Ovary (tissue), 9 donors: ENCODE results near the gene RNF146. TPM values are rescaled to one million over a fixed set of nuclear protein-coding genes. Genes with fewer than 3 reads are reported as not detected.
"Not testable (repeated sequence)": the region's sequence is repeated elsewhere in the genome, so short reads cannot be mapped to it uniquely, and the experiment has no call there.

Source experiments
- DNase-seq, 5 donors: peaks; one replicate each; pipeline ENCODE4 v3.0.0-alpha.2; 2019 to 2020
- H3K27ac ChIP-seq, 2 donors: fragments of 200-600 bp; one replicate each; pipeline versions ENCODE4 v1.5.1 to v1.8.0; 2019 to 2022
- H3K27me3 ChIP-seq: fragments of 200-600 bp; one replicate; pipeline ENCODE4 v1.8.0; 2022
- H3K36me3 ChIP-seq: fragments of 200-600 bp; sonication (generic); one replicate; pipeline ENCODE4 v1.5.1; 2019
- H3K4me1 ChIP-seq: one replicate; pipeline ENCODE4 v1.8.1; 2013; ENCODE audit warnings: mild to moderate bottlenecking, moderate library complexity; ENCODE audit not compliant: insufficient read depth
- H3K4me3 ChIP-seq: fragments of 200-600 bp; sonication (generic); one replicate; pipeline ENCODE4 v1.5.1; 2017
- H3K9me3 ChIP-seq, 2 donors: fragments of 200-600 bp in 1 of 2; sonication (generic) in 1 of 2; one replicate each; pipeline versions ENCODE4 v1.5.1 to v1.8.1; 2013 to 2019; ENCODE audit warnings: mild to moderate bottlenecking in 1 of 2, moderate library complexity in 1 of 2
- EP300 ChIP-seq: sonication (generic); formaldehyde crosslinking; IDR thresholded peaks from one replicate; pipeline ENCODE4 v1.6.1; 2017; ENCODE audit warnings: antibody characterized with exemption
- POLR2A ChIP-seq: fragments of 450-650 bp; IDR thresholded peaks from one replicate; pipeline ENCODE4 v1.6.1; 2017; ENCODE audit warnings: antibody characterized with exemption, mild to moderate bottlenecking, moderate library complexity
- WGBS, 3 donors: extraction: QIAGEN DNeasy Blood & Tissue Kit in 1 of 3; methylation state at CpG; one replicate each; pipeline versions ENCODE4 v1.1.5 to v1.1.7; 2013 to 2017; 5-methylcytosine and 5-hydroxymethylcytosine counted together
- intact Hi-C, 4 donors: fragments of 100-400 bp; cut with DNase I; formaldehyde crosslinking; loops; one replicate each; pipeline versions ENCODE4 v1.11.0 to v1.15.1; 2022 to 2023
- polyA plus RNA-seq, 2 donors: library from polyadenylated mRNA; stranded (reverse); fragments of 200-250 nt in 1 of 2; fragments of 350-450 nt in 1 of 2; fragmentation: Illumina TruSeq in 1 of 2; extraction: RNeasy Lipid Tissue Mini Kit (QIAGEN cat#74804) in 1 of 2; gene quantifications; one replicate each; pipeline ENCODE4 v1.2.3, GENCODE V29; 2013 to 2014
- total RNA-seq, 7 donors: library from RNA; depleted of rRNA in 2 of 7; stranded (reverse); fragments of >200 nt in 2 of 7; fragmentation: NEBNext Ultra II Directional in 3 of 7; extraction: Animal tissue kit (Norgen Biotek cat#: 25700) in 3 of 7; gene quantifications; one replicate each; pipeline versions ENCODE4 v1.1.0 to v1.2.4, GENCODE V29; 2016 to 2023
- TF ChIP-seq, protein P1 (sequence below), 3 donors: fragments of 450-650 bp in 2 of 3; fragments of 200-600 bp in 1 of 3; IDR thresholded peaks; one replicate each; pipeline versions ENCODE4 v1.5.1 to v1.8.0; 2016 to 2022; ENCODE audit warnings: antibody characterized with exemption in 3 of 3, mild to moderate bottlenecking in 1 of 3
- donor health status: DM: no; HTN: no; CAD: no; lungs with moderate emphysema.
- donor health status: DM: no; HTN: no; CAD: no.
- donor health status: Bipolar disorder and iron deficiency.
- donor health status: DM: yes; HTN: yes; CAD: no.
- donor health status: DM: no; HTN: no; CAD: no.
- donor health status: DM: yes; HTN: yes; CAD: no.

Gene RNF146
- total and polyA plus RNA-seq, 9 donors: 42.2 to 55.8 (median 45.8) TPM

DNA sequence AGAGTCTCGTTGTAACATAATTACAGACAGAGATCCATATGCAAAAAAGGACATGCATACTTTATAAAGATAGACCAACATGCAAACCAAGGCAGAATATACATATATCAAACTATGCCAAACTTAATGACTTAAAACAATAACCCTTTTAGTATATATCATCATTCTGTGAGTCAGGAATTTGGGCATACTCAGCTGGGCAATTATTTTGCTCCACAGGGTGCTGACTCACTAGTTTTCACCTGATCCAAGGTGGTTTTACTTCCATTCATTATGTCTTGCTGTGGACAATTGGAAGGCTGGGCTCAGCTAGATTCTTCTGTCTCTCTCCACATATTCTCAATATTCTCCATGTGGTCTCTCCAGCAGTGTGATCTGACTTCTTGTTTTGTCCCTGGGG, 41.2 kb upstream of the RNF146 start:
- no peak for DNase-seq
- 71 to 78% (median 78%) methylated on average over 1 of the region's 1 CpG for WGBS, 3 donors

DNA sequence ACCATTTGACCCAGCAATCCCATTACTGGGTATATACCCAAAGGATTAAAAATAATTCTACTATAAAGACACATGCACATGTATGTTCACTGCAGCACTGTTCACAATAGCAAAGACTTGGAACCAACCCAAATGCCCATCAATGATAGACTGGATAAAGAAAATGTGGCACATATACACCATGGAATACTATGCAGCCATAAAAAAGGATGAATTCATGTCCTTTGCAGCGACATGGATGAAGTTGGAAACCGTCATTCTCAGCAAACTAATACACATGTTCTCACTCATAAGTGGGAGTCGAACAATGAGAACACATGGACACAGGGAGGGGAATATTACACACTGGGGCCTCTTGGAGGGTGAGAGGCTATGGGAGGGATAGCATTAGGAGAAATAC, 32.8 kb upstream of the RNF146 start:
- intact Hi-C loops, DNase-seq, H3K9me3 ChIP-seq, H3K27me3 ChIP-seq, H3K36me3 ChIP-seq, H3K27ac ChIP-seq, H3K4me1 ChIP-seq, H3K4me3 ChIP-seq: not testable (repeated sequence)
- WGBS, 3 donors: 56 to 82% (median 59%) methylated on average over 3 of the region's 3 CpGs

More for the DNA sequence above, 41.2 kb upstream of the RNF146 start:
- intact Hi-C loops: no loop called here
- no peak overlapping the region for H3K4me3 ChIP-seq
- peaks cover 0 to 2% of the 10 kb centered on the region in 2 donors for H3K9me3 ChIP-seq
- no peaks in the 10 kb centered on the region for H3K36me3 ChIP-seq
- H3K27me3 ChIP-seq: no peaks in the 10 kb centered on the region
- TF ChIP-seq, protein P1, sequence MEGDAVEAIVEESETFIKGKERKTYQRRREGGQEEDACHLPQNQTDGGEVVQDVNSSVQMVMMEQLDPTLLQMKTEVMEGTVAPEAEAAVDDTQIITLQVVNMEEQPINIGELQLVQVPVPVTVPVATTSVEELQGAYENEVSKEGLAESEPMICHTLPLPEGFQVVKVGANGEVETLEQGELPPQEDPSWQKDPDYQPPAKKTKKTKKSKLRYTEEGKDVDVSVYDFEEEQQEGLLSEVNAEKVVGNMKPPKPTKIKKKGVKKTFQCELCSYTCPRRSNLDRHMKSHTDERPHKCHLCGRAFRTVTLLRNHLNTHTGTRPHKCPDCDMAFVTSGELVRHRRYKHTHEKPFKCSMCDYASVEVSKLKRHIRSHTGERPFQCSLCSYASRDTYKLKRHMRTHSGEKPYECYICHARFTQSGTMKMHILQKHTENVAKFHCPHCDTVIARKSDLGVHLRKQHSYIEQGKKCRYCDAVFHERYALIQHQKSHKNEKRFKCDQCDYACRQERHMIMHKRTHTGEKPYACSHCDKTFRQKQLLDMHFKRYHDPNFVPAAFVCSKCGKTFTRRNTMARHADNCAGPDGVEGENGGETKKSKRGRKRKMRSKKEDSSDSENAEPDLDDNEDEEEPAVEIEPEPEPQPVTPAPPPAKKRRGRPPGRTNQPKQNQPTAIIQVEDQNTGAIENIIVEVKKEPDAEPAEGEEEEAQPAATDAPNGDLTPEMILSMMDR (IDR thresholded peaks at IDR 0.05): no peak
- TF ChIP-seq EP300 (no peak), POLR2A (no peak)
- no peak overlapping the region for H3K27ac ChIP-seq
- no peaks in the 10 kb centered on the region for H3K4me1 ChIP-seq

DNA sequence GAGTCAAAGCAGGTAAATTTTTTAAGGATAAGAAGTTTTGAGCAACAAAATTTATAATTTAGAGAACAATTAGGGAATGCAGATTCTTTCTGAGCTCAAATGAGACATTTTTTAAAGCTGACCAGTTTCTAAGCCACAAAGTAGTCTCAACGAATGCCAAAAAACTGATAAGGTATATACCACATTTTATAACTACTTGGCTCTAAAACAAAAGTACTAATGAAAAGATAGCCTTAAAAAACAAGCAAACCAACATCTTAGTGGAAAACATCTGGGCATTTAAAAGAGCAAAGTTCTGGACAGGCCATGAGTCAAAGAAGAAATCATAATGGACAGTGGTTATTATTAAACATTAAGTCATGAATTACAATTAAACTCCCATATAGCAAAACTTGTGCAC, 23.2 kb upstream of the RNF146 start:
- Histone ChIP-seq H3K9me3 (no peaks in the 10 kb centered on the region), H3K4me3 (no peak overlapping the region), H3K27ac (no peak overlapping the region), H3K4me1 (no peaks in the 10 kb centered on the region), H3K27me3 (no peaks in the 10 kb centered on the region), H3K36me3 (no peaks in the 10 kb centered on the region)
- no peak for TF ChIP-seq EP300
- TF ChIP-seq, protein P1 (IDR thresholded peaks at IDR 0.05): no peak
- no peak for TF ChIP-seq POLR2A
- intact Hi-C loops: no loop called here
- 4 to 20% (median 11%) methylated on average over 1 of the region's 1 CpG for WGBS, 3 donors
- no peak for DNase-seq

DNA sequence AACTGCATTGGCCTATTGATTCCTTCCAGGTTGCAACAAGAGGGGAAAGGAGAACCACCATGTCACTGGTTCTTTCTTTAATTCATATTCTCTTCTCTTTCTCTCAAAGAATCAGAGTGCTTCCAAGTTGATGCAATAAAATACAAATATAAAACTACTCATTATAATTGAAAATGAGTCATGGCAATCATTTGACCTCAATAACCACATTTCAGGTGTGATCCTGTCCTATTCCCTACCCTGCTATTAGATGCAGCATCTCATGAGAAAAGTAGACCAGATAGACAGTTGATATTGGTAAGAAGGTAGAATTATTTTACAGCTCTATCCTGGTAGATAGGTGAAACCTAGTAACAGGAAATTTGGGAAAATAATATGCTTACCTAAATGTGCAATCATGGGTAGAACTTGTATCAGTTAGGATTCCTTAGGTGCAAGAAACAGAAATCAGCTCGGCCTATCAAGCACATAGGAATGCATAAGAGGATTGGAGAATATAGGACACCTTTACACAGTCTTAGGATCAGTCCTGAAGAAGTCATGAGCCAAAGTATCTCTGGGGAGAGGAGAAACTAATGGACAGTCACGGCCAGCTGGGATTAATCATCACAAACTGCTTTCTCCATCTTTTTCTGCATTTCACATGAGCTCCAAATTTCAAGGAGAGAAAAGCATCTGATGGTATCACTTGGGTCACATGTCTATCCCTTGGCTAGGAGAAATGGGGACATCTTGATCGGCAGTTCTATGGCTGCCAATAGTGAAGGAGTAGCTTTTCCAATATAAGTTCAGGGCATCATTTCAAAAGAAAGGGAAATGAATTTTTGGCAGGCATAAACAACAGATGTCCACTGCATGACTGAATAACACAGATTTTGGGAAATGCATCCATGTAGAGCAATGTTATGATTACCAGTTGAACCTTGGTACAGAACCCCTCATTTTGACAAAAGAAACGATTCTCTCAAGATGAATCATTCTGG, 19.3 kb upstream of the RNF146 start:
- H3K27me3 ChIP-seq: no peaks in the 10 kb centered on the region
- intact Hi-C loops: no loop called here
- DNase-seq: no peak
- TF ChIP-seq, protein P1 (IDR thresholded peaks at IDR 0.05): no peak
- no peak for TF ChIP-seq POLR2A
- TF ChIP-seq EP300: no peak
- H3K9me3 ChIP-seq: no peaks in the 10 kb centered on the region
- H3K4me3 ChIP-seq: no peak overlapping the region
- H3K27ac ChIP-seq: no peak overlapping the region
- H3K4me1 ChIP-seq: no peaks in the 10 kb centered on the region
- no peaks in the 10 kb centered on the region for H3K36me3 ChIP-seq
- 46 to 65% (median 56%) methylated on average over 4 of the region's 4 CpGs for WGBS, 3 donors

DNA sequence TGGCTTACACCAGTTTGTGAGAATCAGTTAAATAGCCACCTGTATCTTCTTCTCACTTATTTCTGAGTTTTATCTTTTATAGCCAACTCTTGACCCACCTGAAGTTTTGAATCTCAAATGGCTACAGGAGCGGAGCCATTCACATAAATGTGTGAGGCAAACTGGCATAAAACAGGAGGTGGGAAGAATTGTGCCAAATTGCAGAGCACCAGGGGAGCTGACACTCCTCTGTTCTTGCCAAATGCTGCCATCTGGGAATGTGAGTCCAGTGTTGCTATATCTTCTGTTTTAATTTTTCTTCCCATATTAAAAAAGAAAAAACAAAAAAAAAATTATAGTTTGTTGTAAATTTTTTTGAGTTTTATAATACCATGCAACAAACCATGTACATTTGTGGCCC, 17.0 kb upstream of the RNF146 start:
- Histone ChIP-seq H3K27me3 (no peaks in the 10 kb centered on the region), H3K27ac (no peak overlapping the region), H3K36me3 (no peaks in the 10 kb centered on the region), H3K4me1 (no peaks in the 10 kb centered on the region), H3K4me3 (no peak overlapping the region), H3K9me3 (no peaks in the 10 kb centered on the region)
- WGBS, 3 donors: 78 to 94% (median 93%) methylated on average over 1 of the region's 1 CpG
- DNase-seq: no peak
- TF ChIP-seq POLR2A (no peak), EP300 (no peak)
- TF ChIP-seq, protein P1 (IDR thresholded peaks at IDR 0.05): no peak
- intact Hi-C loops: no loop called here
